ENCODE results near the gene MRPS34.
"Not testable (repeated sequence)": the region's sequence is repeated elsewhere in the genome, so short reads cannot be mapped to it uniquely, and the experiment has no call there.

Gene MRPS34

DNA sequence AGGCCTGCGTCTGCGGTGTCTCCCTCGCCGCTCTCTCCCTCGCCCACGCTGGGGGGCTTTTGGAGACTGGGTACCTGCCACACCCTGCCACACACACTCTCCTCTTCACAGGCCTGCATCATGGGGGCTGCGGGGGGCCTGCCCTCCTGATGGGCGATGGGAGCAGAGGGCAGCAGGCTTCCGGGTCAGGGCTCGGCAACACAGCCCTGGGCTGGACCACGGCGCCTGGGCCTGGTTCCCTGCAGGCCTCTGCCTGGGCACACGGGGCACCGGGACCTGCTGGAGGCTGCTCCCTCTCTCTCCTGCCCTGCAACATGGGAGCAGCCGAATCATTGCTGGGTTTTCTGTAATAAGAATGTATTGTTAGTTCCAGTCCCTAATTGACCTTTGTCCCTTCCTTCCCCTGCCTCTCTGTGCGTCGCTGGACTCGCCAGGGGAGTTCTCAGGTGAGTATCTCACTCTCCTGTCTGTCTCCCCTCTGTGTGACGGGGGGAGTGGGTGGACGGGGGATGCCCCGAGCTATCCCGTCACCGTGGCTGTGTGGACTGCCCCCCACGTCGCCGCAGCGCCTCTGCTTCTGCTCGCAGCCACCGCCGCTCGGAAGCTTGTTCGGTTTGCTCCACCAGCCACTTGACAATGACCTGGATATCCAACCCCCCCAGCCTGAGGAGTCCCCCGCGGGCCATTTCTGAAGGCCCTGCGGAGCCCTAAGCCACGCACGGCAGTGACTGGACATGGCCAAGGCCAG lies 15.0 kb downstream of the MRPS34 start:
- DNase-seq (ENCODE audit: low read depth in 1 of 2, low spot score in 1 of 2), result no peak

- no peak for DNase-seq (ENCODE audit: low read depth in 1 of 2, low spot score in 1 of 2)
Measured at GRCh38 chr16:1754204-1754603, 18.7 kb downstream of the MRPS34 start.

DNA sequence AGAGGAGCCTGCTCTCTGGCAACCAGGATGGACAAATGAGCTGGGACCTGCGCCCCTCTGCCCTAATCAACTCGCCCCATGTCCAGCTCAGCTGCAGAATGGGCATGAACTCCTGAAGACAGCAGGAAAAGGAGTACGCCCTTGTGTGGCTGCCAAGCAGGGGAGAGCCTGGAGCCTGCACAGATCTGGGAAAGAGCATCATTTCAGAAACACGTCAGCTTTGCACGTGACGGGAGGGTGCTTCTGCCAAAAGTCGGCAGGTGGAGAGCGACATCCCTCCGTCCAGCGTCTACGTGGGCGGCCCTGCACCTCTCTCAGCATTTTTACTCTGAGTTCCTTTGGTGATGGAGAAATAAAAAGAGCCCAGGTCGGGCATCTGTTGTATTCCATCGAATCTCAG lies 20.1 kb downstream of the MRPS34 start:
- DNase-seq (ENCODE audit: low read depth in 1 of 2, low spot score in 1 of 2), result no peak

DNA sequence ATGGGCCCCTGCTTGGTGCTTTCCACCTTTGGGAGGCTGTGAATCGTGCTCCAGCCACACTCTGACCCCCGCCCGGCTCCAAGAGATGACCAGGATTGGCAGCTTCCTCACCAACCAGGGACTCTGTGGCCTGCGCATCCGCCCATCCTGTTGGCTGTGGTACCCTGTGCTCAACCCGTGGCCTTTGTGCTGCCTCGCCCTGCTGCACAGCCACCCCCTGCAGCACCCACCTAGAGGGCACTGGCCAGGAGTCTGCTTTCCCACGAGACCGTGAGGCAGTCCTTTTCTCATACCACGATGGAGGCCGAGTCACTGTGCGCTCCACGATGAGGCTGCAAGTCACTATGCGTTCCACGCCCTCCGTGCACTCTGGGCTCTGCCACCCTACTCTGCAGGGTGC lies 21.0 kb downstream of the MRPS34 start:
- no peak for DNase-seq (ENCODE audit: low read depth in 1 of 2, low spot score in 1 of 2)

GRCh38 chr16:1749152-1750117 lies 23.5 kb downstream of the MRPS34 start:
- DNase-seq (ENCODE audit: low read depth in 1 of 2, low spot score in 1 of 2), result no peak

DNA sequence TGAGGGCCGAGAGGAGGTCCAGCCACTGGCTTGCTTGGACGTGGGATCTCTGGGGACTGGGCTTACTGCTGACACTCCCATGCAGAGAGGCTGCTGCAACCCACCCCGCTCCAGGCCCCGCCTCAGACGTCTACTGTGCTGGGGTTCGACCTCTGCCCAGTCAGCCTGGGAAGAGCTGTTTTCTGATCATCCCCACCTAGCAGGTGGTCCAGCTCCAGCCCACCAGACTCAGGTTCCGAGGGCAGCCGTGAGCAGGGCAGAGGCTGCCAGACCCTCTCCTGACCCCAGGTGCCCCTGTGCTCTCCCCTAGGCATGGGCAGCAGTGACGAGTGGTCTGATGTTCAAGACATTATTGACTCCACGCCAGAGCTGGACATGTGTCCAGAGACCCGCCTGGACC lies 25.0 kb downstream of the MRPS34 start:
- DNase-seq (ENCODE audit: low read depth in 1 of 2, low spot score in 1 of 2), result no peak

- DNase-seq (ENCODE audit: low read depth in 1 of 2, low spot score in 1 of 2), result no peak
Measured at GRCh38 chr16:1746693-1747195, 26.2 kb downstream of the MRPS34 start.

DNA sequence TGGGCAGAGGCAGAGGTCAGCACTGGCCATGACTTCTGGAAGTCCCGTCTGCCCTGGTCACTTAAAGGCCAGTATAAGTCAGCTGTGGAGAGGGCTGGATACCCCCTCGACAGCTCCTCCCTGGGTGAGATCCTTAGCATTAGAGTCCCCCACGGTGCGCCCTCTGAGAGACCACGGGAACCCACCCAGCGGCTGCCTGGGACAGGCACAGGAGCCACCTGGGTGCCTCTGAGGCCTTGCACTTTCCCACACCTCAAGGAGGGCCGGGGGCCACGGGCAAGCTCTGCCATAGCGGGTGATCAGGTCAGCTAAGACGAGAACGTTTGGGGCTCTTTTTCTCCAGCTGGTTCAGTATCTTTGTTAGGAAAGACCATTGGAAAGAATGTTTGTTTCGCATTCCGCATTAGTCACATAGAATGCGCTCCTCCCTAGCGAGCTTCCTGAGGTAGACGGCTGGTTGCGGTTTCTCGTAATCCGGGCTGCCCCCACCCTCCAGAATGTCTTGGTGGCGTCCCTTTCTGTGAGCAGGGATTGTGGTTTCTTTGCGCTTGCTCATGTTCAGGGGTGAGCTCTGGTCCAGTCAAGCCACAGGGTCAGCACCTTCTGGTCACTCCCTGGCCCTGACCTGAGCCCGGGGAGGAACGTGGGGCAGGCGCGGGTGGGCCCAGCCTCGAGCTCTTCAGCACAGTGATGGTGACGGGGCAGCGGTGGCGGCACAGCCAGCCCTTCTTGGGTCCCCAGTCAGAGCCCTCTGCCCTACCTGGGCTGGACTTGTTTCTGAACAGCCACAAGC lies 26.8 kb downstream of the MRPS34 start:
- DNase-seq (ENCODE audit: low read depth in 1 of 2, low spot score in 1 of 2), result no peak

- DNase-seq (ENCODE audit: low read depth in 1 of 2, low spot score in 1 of 2), result no peak
Measured at GRCh38 chr16:1745181-1745899, 27.6 kb downstream of the MRPS34 start.

GRCh38 chr16:1744338-1744840 lies 28.5 kb downstream of the MRPS34 start:
- DNase-seq (ENCODE audit: low read depth in 1 of 2, low spot score in 1 of 2), result no peak

DNA sequence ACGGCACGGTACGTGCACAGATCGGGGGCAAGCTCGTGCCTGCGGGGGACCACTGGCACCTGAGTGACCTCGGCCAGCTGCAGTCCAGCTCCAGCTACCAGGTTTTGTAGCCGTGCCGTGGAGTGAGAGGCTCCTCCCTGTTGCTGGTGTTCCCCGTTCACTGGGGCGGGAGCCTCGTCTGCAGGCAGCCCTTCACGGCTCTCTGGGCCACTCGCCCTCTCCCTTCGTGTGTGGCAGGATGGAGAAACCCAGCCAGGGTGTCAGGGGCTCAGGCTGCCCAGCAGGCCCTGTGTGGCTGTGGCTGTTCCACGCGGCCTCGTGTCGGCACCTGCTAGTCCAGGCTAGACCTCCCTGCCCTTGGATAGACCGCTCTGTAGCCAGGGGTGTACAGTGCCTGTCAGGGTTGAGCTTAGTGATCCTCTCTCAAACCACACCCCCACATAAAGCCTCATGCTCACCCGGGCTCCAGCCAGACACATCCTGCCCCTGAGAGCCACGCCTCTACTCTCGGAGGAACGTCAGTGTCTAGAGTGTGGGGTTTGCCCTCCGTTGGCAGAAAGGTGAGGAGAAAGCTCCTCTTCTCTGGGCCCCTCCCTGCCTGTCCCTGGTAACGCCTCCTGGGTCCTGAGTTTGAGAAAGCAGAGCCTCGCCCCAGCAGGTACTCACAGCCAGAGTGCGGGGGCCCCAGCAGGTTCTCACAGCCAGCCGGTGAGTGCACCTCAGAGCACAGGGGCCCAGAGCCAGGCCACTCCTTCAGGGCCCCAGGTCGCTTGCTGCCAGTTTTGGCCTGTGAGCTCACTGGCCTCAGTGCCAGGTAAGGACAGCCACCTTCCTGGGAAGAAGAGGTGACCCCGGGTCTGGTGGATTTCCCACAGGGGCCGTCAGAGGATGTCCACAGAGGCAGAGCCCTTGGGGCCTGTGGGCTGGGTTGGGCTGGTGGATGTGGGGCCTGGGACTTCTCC lies 29.3 kb downstream of the MRPS34 start:
- no peak for DNase-seq (ENCODE audit: low read depth in 1 of 2, low spot score in 1 of 2)

- no peak for DNase-seq (ENCODE audit: low read depth in 1 of 2, low spot score in 1 of 2)
Measured at GRCh38 chr16:1741553-1742165, 31.3 kb downstream of the MRPS34 start.

GRCh38 chr16:1740781-1741490 lies 32.0 kb downstream of the MRPS34 start:
- DNase-seq (ENCODE audit: low read depth in 1 of 2, low spot score in 1 of 2), result no peak

DNA sequence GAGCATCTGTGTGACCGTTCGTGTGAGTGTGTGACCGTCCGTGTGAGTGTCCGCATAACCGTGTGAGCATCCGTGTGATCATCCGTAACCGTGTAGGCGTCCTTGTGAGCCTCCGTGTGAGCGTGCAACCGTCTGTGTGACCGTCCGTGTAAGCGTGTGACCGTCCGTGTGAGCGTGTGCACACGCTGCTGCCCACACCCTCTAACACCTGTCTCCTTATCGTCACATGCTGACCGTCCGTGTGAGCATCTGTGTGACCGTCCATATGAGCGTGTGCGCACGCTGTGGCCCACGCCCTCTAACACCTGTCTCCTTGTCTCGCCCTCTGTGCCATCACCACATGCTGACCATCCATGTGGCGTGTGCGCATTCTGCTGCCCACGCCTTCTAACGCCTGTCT lies 32.7 kb downstream of the MRPS34 start:
- no peak for DNase-seq (ENCODE audit: low read depth in 1 of 2, low spot score in 1 of 2)

DNA sequence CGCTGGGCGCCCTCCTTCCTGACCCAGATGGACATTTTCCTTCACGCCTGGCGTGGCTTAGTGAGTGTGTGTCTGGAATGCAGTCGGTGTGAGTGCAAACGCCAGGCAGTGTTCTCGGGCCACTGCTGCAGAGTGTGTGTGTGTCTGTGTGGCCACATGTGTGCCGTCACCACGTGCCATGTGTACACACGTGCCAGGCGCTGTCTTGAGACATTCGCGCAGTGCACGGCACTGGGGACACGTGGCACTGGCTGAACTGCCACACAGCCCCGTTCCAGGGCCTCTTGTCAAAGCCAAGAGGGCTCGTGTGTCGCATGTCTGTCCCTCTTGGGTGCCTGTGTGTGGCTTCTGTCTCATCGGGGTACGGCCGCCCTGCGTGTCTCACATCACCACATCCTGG lies 38.1 kb downstream of the MRPS34 start:
- no peak for DNase-seq (ENCODE audit: low read depth in 1 of 2, low spot score in 1 of 2)

- DNase-seq (ENCODE audit: low read depth in 1 of 2, low spot score in 1 of 2), result no peak
Measured at GRCh38 chr16:1734123-1734522, 38.8 kb downstream of the MRPS34 start.

DNA sequence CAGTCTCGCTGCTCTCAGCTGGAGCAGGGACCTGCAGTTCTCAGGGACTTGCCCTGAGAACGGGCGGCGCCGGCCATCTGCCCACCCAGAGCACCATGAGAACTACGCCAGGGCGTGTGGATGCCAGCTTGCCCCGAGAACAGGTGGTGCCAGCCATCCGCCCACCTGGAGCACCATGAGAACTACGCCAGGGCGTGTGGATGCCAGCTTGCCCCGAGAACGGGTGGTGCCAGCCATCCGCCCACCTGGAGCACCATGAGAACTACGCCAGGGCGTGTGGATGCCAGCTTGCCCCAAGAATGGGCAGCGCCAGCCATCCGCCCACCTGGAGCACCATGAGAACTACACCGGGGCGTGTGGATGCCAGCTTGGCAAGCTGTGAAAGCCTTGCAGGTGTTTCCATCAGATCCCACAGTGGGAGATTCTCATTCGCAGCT lies 40.4 kb downstream of the MRPS34 start:
- DNase-seq (ENCODE audit: low read depth in 1 of 2, low spot score in 1 of 2), result not testable (repeated sequence)

- DNase-seq (ENCODE audit: low read depth in 1 of 2, low spot score in 1 of 2), result no peak
Measured at GRCh38 chr16:1732071-1732470, 40.9 kb downstream of the MRPS34 start.

Measured in activated T-helper 1 cell treated with anti-CD3 and anti-CD28 coated beads, Interleukin-2, amount 50 U/mL, for 16 hours (primary cell).